K562 (cell line): ENCODE measurements around the gene PPIF. TPM values are rescaled to one million over a fixed set of nuclear protein-coding genes. Genes with fewer than 3 reads are reported as not detected.

Experiments
- ATAC-seq: fragments of 200-7000 bp; cut with Tn5 transposase; 3 replicates; pipeline ENCODE4 v1.9.1; 2020; ENCODE audit warnings: moderate library complexity
- BruUV-seq: library from RNA; stranded (reverse); fragments of 400-500 nt; replicated peaks from 2 replicates; lab custom pipeline; 2021; lab: Mats Ljungman, UMichigan
- CTCF ChIA-PET: fragments of 300-600 bp; formaldehyde crosslinking; extraction: SDS; loops from one replicate; lab custom pipeline; 2021; ENCODE audit warnings: low intra/inter-chr PET ratio; lab: Yijun Ruan, JAX
- POLR2A ChIA-PET: fragments of 300-600, 350-650 bp; sonication (Branson Sonifier 250); formaldehyde crosslinking; extraction: SDS; loops from one replicate; lab custom pipeline; 2021; ENCODE audit warnings: antibody characterized with exemption, inconsistent platforms; lab: Yijun Ruan, JAX
- DNase-seq, 4 experiments: peaks; one replicate each; pipeline versions ENCODE4 v3.0.0 to v3.0.0-alpha.2; 2011 to 2018; ENCODE audit warnings: low spot score in 3 of 4, mixed read lengths in 3 of 4; ENCODE audit errors: extremely low read depth in 1 of 4
- FAIRE-seq: peaks from 2 replicates; lab custom pipeline; 2011; peaks lifted over from hg19 to GRCh38; lab: Jason Lieb, UNC
- H2AFZ ChIP-seq: 2 replicates; pipeline ENCODE4 v1.6.0; 2011; ENCODE audit warnings: low read depth, low read length, control low read depth, inconsistent platforms
- H3K27ac ChIP-seq: fragments of 200-600 bp; 3 replicates; pipeline ENCODE4 v1.8.0; 2011; ENCODE audit warnings: low read depth, mild to moderate bottlenecking, control low read depth, inconsistent platforms, low read length, moderate library complexity, mixed read lengths; ENCODE audit errors: extremely low read depth
- H3K27me3 ChIP-seq, 2 experiments: fragments of 300-600 bp in 1 of 2; 2 replicates in 1 of 2; 3 replicates in 1 of 2; pipeline versions ENCODE4 v1.6.0 to v1.8.0; 2011; ENCODE audit warnings: inconsistent platforms in 2 of 2, low read length in 2 of 2, mild to moderate bottlenecking in 1 of 2, mixed read lengths in 1 of 2, moderate library complexity in 1 of 2; ENCODE audit not compliant: control insufficient read depth in 2 of 2, insufficient read depth in 2 of 2
- H3K36me3 ChIP-seq: fragments of 300-600 bp; 3 replicates; pipeline ENCODE4 v1.8.0; 2011; ENCODE audit warnings: mild to moderate bottlenecking, low read length, inconsistent platforms; ENCODE audit not compliant: control insufficient read depth, insufficient read depth
- H3K4me1 ChIP-seq, 2 experiments: fragments of 200-600 bp in 1 of 2; replicated peaks in 1 of 2; 2 replicates in 1 of 2; 3 replicates in 1 of 2; pipeline versions ENCODE4 v1.5.1 to v1.8.0; 2011; ENCODE audit warnings: inconsistent platforms in 2 of 2, low read length in 2 of 2, mild to moderate bottlenecking in 1 of 2, mixed read lengths in 1 of 2, moderate library complexity in 1 of 2; ENCODE audit not compliant: control insufficient read depth in 2 of 2, insufficient read depth in 2 of 2
- H3K4me2 ChIP-seq: 2 replicates; pipeline ENCODE4 v1.6.1; 2011; ENCODE audit warnings: low read length, control low read depth, inconsistent platforms, mixed read lengths; ENCODE audit not compliant: insufficient read depth
- H3K4me3 ChIP-seq: fragments of 200-600 bp; sonication (generic), shearing (Covaris generic); 2 replicates; pipeline ENCODE4 v1.5.1; 2016; ENCODE audit warnings: control low read depth, inconsistent platforms
- H3K79me2 ChIP-seq: fragments of 200-600 bp; 3 replicates; pipeline ENCODE4 v1.8.0; 2011; ENCODE audit warnings: low read length, inconsistent platforms; ENCODE audit not compliant: control insufficient read depth, insufficient read depth
- H3K9ac ChIP-seq, 2 experiments: 2 replicates each; pipeline versions ENCODE4 v1.6.0 to v1.6.1; 2011; ENCODE audit warnings: low read depth in 2 of 2, low read length in 2 of 2, control low read depth in 1 of 2, inconsistent platforms in 1 of 2, mild to moderate bottlenecking in 1 of 2, mixed read lengths in 1 of 2; ENCODE audit not compliant: insufficient read depth in 1 of 2
- H3K9me1 ChIP-seq: one replicate; pipeline ENCODE4 v1.6.0; 2011; ENCODE audit warnings: inconsistent platforms, mild to moderate bottlenecking, low read length, moderate library complexity; ENCODE audit not compliant: control insufficient read depth, insufficient read depth
- H3K9me3 ChIP-seq: replicated peaks from 2 replicates; pipeline ENCODE4 v1.5.1; 2011; ENCODE audit warnings: low read depth, low read length, inconsistent platforms; ENCODE audit not compliant: control insufficient read depth, insufficient read depth
- H4K20me1 ChIP-seq: replicated peaks from 2 replicates; pipeline ENCODE4 v1.6.1; 2011; ENCODE audit warnings: low read length, inconsistent platforms, mixed read lengths; ENCODE audit not compliant: control insufficient read depth, insufficient read depth
- EP400 ChIP-seq: fragments of 450-650 bp; IDR thresholded peaks from 2 replicates; pipeline ENCODE4 v1.6.1; 2017; ENCODE audit warnings: antibody characterized with exemption, mild to moderate bottlenecking, moderate library complexity
- EWSR1 ChIP-seq: fragments of 450-650 bp; IDR thresholded peaks from 2 replicates; pipeline ENCODE4 v1.6.1; 2018; ENCODE audit warnings: borderline replicate concordance, mild to moderate bottlenecking, low read depth, moderate library complexity; ENCODE audit not compliant: partially characterized antibody
- FOSL1 ChIP-seq: fragments of 200-800 bp; sonication (Bioruptor generic); conservative IDR thresholded peaks from 2 replicates; pipeline ENCODE4 v1.6.1; 2016; ENCODE audit warnings: missing genetic modification characterization, missing compliant biosample characterization
- GABPB2 ChIP-seq: fragments of 250-450 bp; sonication (Bioruptor Pico); conservative IDR thresholded peaks from 2 replicates; pipeline ENCODE4 v1.5.1; 2021; ENCODE audit warnings: mild to moderate bottlenecking
- KAT7 ChIP-seq: sonication (generic); formaldehyde crosslinking; IDR thresholded peaks from 2 replicates; pipeline ENCODE4 v1.8.0; 2022; ENCODE audit warnings: missing genetic modification reagents, mild to moderate bottlenecking, borderline replicate concordance
- MAZ ChIP-seq, 2 experiments: fragments of 450-650 bp in 1 of 2; sonication (generic) in 1 of 2; formaldehyde crosslinking; IDR thresholded peaks in 1 of 2; conservative IDR thresholded peaks in 1 of 2; 2 replicates each; pipeline versions ENCODE4 v1.4.0 to v1.5.0; 2020; ENCODE audit warnings: mild to moderate bottlenecking in 1 of 2, missing genetic modification reagents in 1 of 2
- MYC ChIP-seq, 2 experiments: fragments of 250-450 bp in 1 of 2; sonication (Bioruptor Pico) in 1 of 2; IDR thresholded peaks; 2 replicates each; pipeline versions ENCODE4 v1.5.1 to v1.6.1; 2012 to 2021; ENCODE audit warnings: low read depth in 2 of 2, borderline replicate concordance in 1 of 2, improper control_type of control experiment in 1 of 2, low read length in 1 of 2, mild to moderate bottlenecking in 1 of 2, moderate library complexity in 1 of 2
- RB1 ChIP-seq: fragments of 450-650 bp; IDR thresholded peaks from 2 replicates; pipeline ENCODE4 v1.6.1; 2017; ENCODE audit warnings: low read depth, mild to moderate bottlenecking
- RBFOX2 ChIP-seq: fragments of 200-400 bp; formaldehyde crosslinking; IDR thresholded peaks from 2 replicates; pipeline ENCODE4 v1.6.1; 2017; ENCODE audit warnings: low read depth, mild to moderate bottlenecking, low read length, moderate library complexity
- SIN3B ChIP-seq: fragments of 450-650 bp; IDR thresholded peaks from 2 replicates; pipeline ENCODE4 v1.6.1; 2017; ENCODE audit warnings: low read depth, mild to moderate bottlenecking, moderate library complexity
- SMARCC2 ChIP-seq: fragments of 450-650 bp; IDR thresholded peaks from 2 replicates; pipeline ENCODE4 v1.6.1; 2017; ENCODE audit warnings: antibody characterized with exemption, moderate library complexity, mild to moderate bottlenecking, low read depth
- SP1 ChIP-seq: sonication (generic); formaldehyde crosslinking; IDR thresholded peaks from 2 replicates; pipeline ENCODE4 v1.8.1; 2022; ENCODE audit warnings: mild to moderate bottlenecking, missing genetic modification reagents
- TFAP4 ChIP-seq: sonication (generic); formaldehyde crosslinking; IDR thresholded peaks from 2 replicates; pipeline ENCODE4 v1.8.0; 2022; ENCODE audit warnings: missing genetic modification reagents, mild to moderate bottlenecking, moderate library complexity, borderline replicate concordance
- UBTF ChIP-seq, 2 experiments: IDR thresholded peaks; 2 replicates each; pipeline ENCODE4 v1.6.1; 2012; ENCODE audit warnings: improper control_type of control experiment in 2 of 2, low read depth in 2 of 2, low read length in 2 of 2, borderline replicate concordance in 1 of 2
- ZBTB17 ChIP-seq: fragments of 450-650 bp; formaldehyde crosslinking; IDR thresholded peaks from 2 replicates; pipeline ENCODE4 v1.4.0; 2020; ENCODE audit warnings: mild to moderate bottlenecking
- ZNF316 ChIP-seq: fragments of 450-650 bp; IDR thresholded peaks from 2 replicates; pipeline ENCODE4 v1.6.1; 2016
- ZNF384 ChIP-seq: IDR thresholded peaks from 2 replicates; pipeline ENCODE4 v1.6.1; 2012; ENCODE audit warnings: low read depth, low read length, improper control_type of control experiment
- WGBS: fragments of 100-300 bp; shearing (Covaris generic); methylation state at CpG from one replicate; pipeline ENCODE4 v1.1.6; 2016; ENCODE audit warnings: low coverage, mixed read lengths; ENCODE audit not compliant: insufficient coverage; ENCODE audit errors: missing lambda C conversion rate; 5-methylcytosine and 5-hydroxymethylcytosine counted together
- in situ Hi-C: fragments of 300-500 bp; cut with MboI; formaldehyde crosslinking; loops from 4 replicates; pipeline ENCODE4 v1.15.0; 2018; ENCODE audit warnings: inconsistent platforms, mixed read lengths
- intact Hi-C: fragments of 100-400 bp; cut with micrococcal nuclease; formaldehyde crosslinking; loops from 2 replicates; pipeline ENCODE4 v1.14.2; 2022
- polyA plus RNA-seq, 8 experiments: library from polyadenylated mRNA; depleted of rRNA in 4 of 8; stranded (reverse) in 5 of 8; unstranded in 3 of 8; fragments of >200 nt; fragmentation: Nextera tagmentation in 2 of 8; fragmentation: Illumina TruSeq in 1 of 8; extraction: Ambion mirVana in 2 of 8; extraction: Trizol in 1 of 8; gene quantifications; 2 replicates each; pipeline versions ENCODE4 v1.2.1 to v1.2.3, GENCODE V29; 2011 to 2014; ENCODE audit warnings: inconsistent platforms in 1 of 8, missing spikeins in 1 of 8
- total RNA-seq, 7 experiments: library from RNA; depleted of rRNA in 6 of 7; stranded (reverse); fragments of >200 nt in 6 of 7; fragmentation: Illumina TruSeq in 2 of 7; extraction: Trizol in 2 of 7; gene quantifications; 2 replicates each; pipeline versions ENCODE4 v1.2.1 to v1.2.3, GENCODE V29; 2011 to 2021; ENCODE audit warnings: low replicate concordance in 1 of 7

Gene PPIF
- total and polyA plus RNA-seq, 9 of the 15 experiments (the other 6 are each of a cell fraction or from before 2014, with no cell fraction given) = 40.9 to 287 (median 117) TPM

GRCh38 chr10:79390551-79391229, 43.4 kb downstream of the PPIF start:
- Histone ChIP-seq H4K20me1 (no peaks in the 10 kb centered on the region), H3K27me3 (no peaks in the 10 kb centered on the region), H3K79me2 (no peaks in the 10 kb centered on the region), H3K9me3 (no peaks in the 10 kb centered on the region), H3K9me1 (peaks cover 10% of the 10 kb centered on the region), H3K9ac (peak overlapping the region; percentile 66 to 75), H3K4me2 (peak overlapping the region; percentile 77), H3K4me1 (peaks cover 47 to 61% of the 10 kb centered on the region in 2 experiments), H3K36me3 (no peaks in the 10 kb centered on the region), H3K27ac (peak overlapping the region; percentile 83), H3K4me3 (peak overlapping the region; percentile 9), H2AFZ (peak overlapping the region; percentile 90)
- in situ Hi-C loops = loop anchor here (5.0 kb wide), 1 partner anchor 82 kb away; no protein-coding TSS in a partner anchor
- FAIRE-seq = peak; percentile 90
- intact Hi-C loops = loop anchor here (2.0 to 5.0 kb wide), 3 partner anchors 54 to 97 kb away; partner anchors contain the start of gene ZCCHC24
- 24% methylated on average over 12 of the region's 16 CpGs for WGBS
- peak; percentile 86 to 91 (median 88) for DNase-seq
- BruUV-seq = no TSS peak
- CTCF ChIA-PET = interaction anchor here (2.0 kb wide), 1 partner anchor 77 kb away, joined by 5 read pairs; no protein-coding TSS in a partner anchor
- POLR2A ChIA-PET = interaction anchor here (0.6 to 2.6 kb wide), 11 partner anchors 8 to 1554 kb away, joined by 3 to 11 read pairs (median 4); no protein-coding TSS in a partner anchor
- peak; percentile 83 for ATAC-seq
- TF ChIP-seq KAT7 (CRISPR knock-in tag) (peak; percentile 86; the same call in 1 of the 2 replicates), FOSL1 (tag) (no peak), UBTF (IDR thresholded peaks at IDR 0.05; ENCODE audit: borderline replicate concordance in 1 of 2, low read depth in 2 of 2, low read length in 2 of 2) (0 out of 4 replicates have a peak, but pooled peaks of 1 of the 2 experiments have one; percentile 47), MYC (IDR thresholded peaks at IDR 0.05; ENCODE audit: low read depth, low read length) (peak; percentile 34; the same call in 1 of the 2 replicates), MYC (CRISPR knock-in tag; IDR thresholded peaks at IDR 0.05; ENCODE audit: borderline replicate concordance, low read depth) (0 out of 2 replicates have a peak, but pooled peaks have one; percentile 30), ZBTB17 (CRISPR knock-in tag) (0 out of 2 replicates have a peak, but pooled peaks have one; percentile 31), TFAP4 (peak; percentile 95), MAZ (CRISPR knock-in tag; conservative IDR thresholded peaks at IDR 0.05 in 1 of 2, IDR thresholded peaks at IDR 0.05 in 1 of 2) (peak; percentile 56 to 67; a peak in 2 of 4 replicates), RBFOX2 (peak; percentile 72), SMARCC2 (no peak), ZNF316 (no peak), EWSR1 (no peak), GABPB2 (CRISPR knock-in tag) (no peak), SP1 (CRISPR knock-in tag) (0 out of 2 replicates have a peak, but pooled peaks have one; percentile 58), EP400 (0 out of 2 replicates have a peak, but pooled peaks have one; percentile 24), ZNF384 (peak; percentile 30; the same call in 1 of the 2 replicates), SIN3B (peak; percentile 36; the same call in 1 of the 2 replicates), RB1 (peak; percentile 73)
